Mesenchymal stem cell (in vitro differentiated cells and primary cell): ENCODE data around the gene ANTXR2.
A peak's percentile ranks its signal among the peaks of the same experiment; 100 is the strongest.

Experiments used
- DNase-seq: peaks from one replicate; pipeline ENCODE4 v3.0.0-alpha.2; 2013
- H2AFZ ChIP-seq: one replicate; pipeline ENCODE4 v1.6.1; 2013; ENCODE audit warnings: low read depth, mild to moderate bottlenecking, control low read depth, inconsistent platforms, low read length, moderate library complexity
- H2AK5ac ChIP-seq: 2 replicates; pipeline ENCODE4 v1.6.1; 2013; ENCODE audit warnings: low read length, moderate library complexity, mild to moderate bottlenecking, inconsistent platforms; ENCODE audit not compliant: severe bottlenecking
- H2BK120ac ChIP-seq: one replicate; pipeline ENCODE4 v1.6.1; 2013; ENCODE audit warnings: low read depth, mild to moderate bottlenecking, inconsistent platforms, low read length, moderate library complexity
- H2BK12ac ChIP-seq, 2 experiments: one replicate each; pipeline ENCODE4 v1.6.1; 2013; ENCODE audit warnings: inconsistent platforms in 2 of 2, low read length in 2 of 2, mild to moderate bottlenecking in 2 of 2, moderate library complexity in 2 of 2, control low read depth in 1 of 2
- H2BK15ac ChIP-seq: one replicate; pipeline ENCODE4 v1.6.1; 2013; ENCODE audit warnings: mild to moderate bottlenecking, low read depth, inconsistent platforms; ENCODE audit not compliant: poor library complexity, severe bottlenecking
- H2BK5ac ChIP-seq: 2 replicates; pipeline ENCODE4 v1.6.1; 2013; ENCODE audit warnings: low read depth, mild to moderate bottlenecking, low read length, control low read depth, inconsistent platforms; ENCODE audit not compliant: poor library complexity, severe bottlenecking
- H3K14ac ChIP-seq, 2 experiments: one replicate each; pipeline ENCODE4 v1.6.1; 2013; ENCODE audit warnings: inconsistent platforms in 2 of 2, low read length in 2 of 2, control low read depth in 1 of 2, mild to moderate bottlenecking in 1 of 2, moderate library complexity in 1 of 2
- H3K18ac ChIP-seq, 2 experiments: one replicate each; pipeline ENCODE4 v1.6.1; 2013; ENCODE audit warnings: inconsistent platforms in 2 of 2, low read length in 2 of 2, control low read depth in 1 of 2, low read depth in 1 of 2, mild to moderate bottlenecking in 1 of 2
- H3K23ac ChIP-seq, 2 experiments: one replicate each; pipeline ENCODE4 v1.6.1; 2013; ENCODE audit warnings: inconsistent platforms in 2 of 2, low read length in 2 of 2, mild to moderate bottlenecking in 2 of 2, moderate library complexity in 2 of 2, control low read depth in 1 of 2
- H3K27ac ChIP-seq: 2 replicates; pipeline ENCODE4 v1.5.1; 2013; ENCODE audit warnings: mild to moderate bottlenecking, moderate library complexity, low read length, control low read depth, inconsistent platforms; ENCODE audit not compliant: poor library complexity, severe bottlenecking
- H3K27me3 ChIP-seq, 2 experiments: 2 replicates each; pipeline versions ENCODE4 v1.6.1 to v1.7.0; 2013; ENCODE audit warnings: low read length in 2 of 2, mild to moderate bottlenecking in 2 of 2, moderate library complexity in 2 of 2, control low read depth in 1 of 2, inconsistent platforms in 1 of 2; ENCODE audit not compliant: control insufficient read depth in 1 of 2, insufficient read depth in 1 of 2
- H3K36me3 ChIP-seq, 2 experiments: 2 replicates each; pipeline versions ENCODE4 v1.6.1 to v1.7.0; 2013; ENCODE audit warnings: low read length in 2 of 2, control low read depth in 1 of 2, inconsistent platforms in 1 of 2, low read depth in 1 of 2, mild to moderate bottlenecking in 1 of 2; ENCODE audit not compliant: insufficient read depth in 2 of 2, control insufficient read depth in 1 of 2
- H3K4ac ChIP-seq, 2 experiments: one replicate each; pipeline ENCODE4 v1.6.1; 2013; ENCODE audit warnings: inconsistent platforms in 2 of 2, low read length in 2 of 2, mild to moderate bottlenecking in 2 of 2, moderate library complexity in 2 of 2, control low read depth in 1 of 2, low read depth in 1 of 2
- H3K4me1 ChIP-seq: 2 replicates; pipeline ENCODE4 v1.6.1; 2013; ENCODE audit warnings: low read depth, low read length, control low read depth; ENCODE audit not compliant: control insufficient read depth, insufficient read depth
- H3K4me2 ChIP-seq: 2 replicates; pipeline ENCODE4 v1.6.1; 2013; ENCODE audit warnings: low read length, mild to moderate bottlenecking, inconsistent platforms; ENCODE audit not compliant: poor library complexity, severe bottlenecking
- H3K4me3 ChIP-seq, 2 experiments: 2 replicates each; pipeline versions ENCODE4 v1.5.1 to v1.7.0; 2013; ENCODE audit warnings: low read length in 2 of 2, mild to moderate bottlenecking in 2 of 2, control low read depth in 1 of 2, low read depth in 1 of 2; ENCODE audit not compliant: insufficient read depth in 1 of 2
- H3K79me1 ChIP-seq: replicated peaks from 2 replicates; pipeline ENCODE4 v1.6.1; 2013; ENCODE audit warnings: mild to moderate bottlenecking, control low read depth, low read length, inconsistent platforms; ENCODE audit not compliant: poor library complexity, severe bottlenecking
- H3K9ac ChIP-seq: 2 replicates; pipeline ENCODE4 v1.7.0; 2013; ENCODE audit warnings: mild to moderate bottlenecking, low read length, moderate library complexity
- H3K9me3 ChIP-seq: 2 replicates; pipeline ENCODE4 v1.7.0; 2013; ENCODE audit warnings: mild to moderate bottlenecking, low read length; ENCODE audit not compliant: control insufficient read depth
- H4K8ac ChIP-seq: one replicate; pipeline ENCODE4 v1.6.1; 2013; ENCODE audit warnings: inconsistent platforms, mild to moderate bottlenecking, low read length, moderate library complexity
- H4K91ac ChIP-seq: one replicate; pipeline ENCODE4 v1.6.1; 2013; ENCODE audit warnings: mild to moderate bottlenecking, low read length, inconsistent platforms
- WGBS: methylation state at CpG from one replicate; pipeline ENCODE4 v1.1.7; 2013; ENCODE audit warnings: mixed read lengths; 5-methylcytosine and 5-hydroxymethylcytosine counted together

Gene ANTXR2

GRCh38 chr4:80070880-80071603, 2.0 kb downstream of the ANTXR2 start:
- Histone ChIP-seq H4K8ac (no peak overlapping the region), H3K4me3 (peak overlapping the region in 1 of 2 experiments; percentile 92), H2AFZ (no peak overlapping the region), H3K79me1 (peaks cover 4% of the 10 kb centered on the region), H3K27me3 (no peaks in the 10 kb centered on the region), H2BK15ac (no peak overlapping the region), H2BK5ac (no peak overlapping the region), H2BK120ac (no peak overlapping the region), H3K4me1 (no peaks in the 10 kb centered on the region), H3K36me3 (peaks cover 0 to 52% of the 10 kb centered on the region in 2 experiments), H3K9ac (peak overlapping the region; percentile 97), H3K4me2 (peak overlapping the region; percentile 83), H3K27ac (peak overlapping the region; percentile 58), H3K9me3 (no peaks in the 10 kb centered on the region), H3K23ac (no peak overlapping the region), H3K18ac (no peak overlapping the region), H2BK12ac (no peak overlapping the region), H4K91ac (no peak overlapping the region), H2AK5ac (no peak overlapping the region), H3K14ac (no peak overlapping the region), H3K4ac (no peak overlapping the region)
- peak; percentile 40 for DNase-seq
- WGBS = 60% methylated on average over 3 of the region's 6 CpGs

GRCh38 chr4:80069837-80070731, 2.9 kb downstream of the ANTXR2 start:
- Histone ChIP-seq H2BK5ac (no peak overlapping the region), H3K4ac (no peak overlapping the region), H3K27me3 (no peaks in the 10 kb centered on the region), H3K23ac (no peak overlapping the region), H2AFZ (no peak overlapping the region), H3K4me1 (no peaks in the 10 kb centered on the region), H3K9ac (peak overlapping the region; percentile 97), H3K4me3 (peak overlapping the region in 1 of 2 experiments; percentile 92), H4K8ac (no peak overlapping the region), H4K91ac (no peak overlapping the region), H2BK15ac (no peak overlapping the region), H3K79me1 (peaks cover 4% of the 10 kb centered on the region), H2BK120ac (no peak overlapping the region), H3K14ac (no peak overlapping the region), H3K18ac (no peak overlapping the region), H3K36me3 (peaks cover 0 to 61% of the 10 kb centered on the region in 2 experiments), H3K9me3 (no peaks in the 10 kb centered on the region), H2AK5ac (no peak overlapping the region), H3K4me2 (no peak overlapping the region), H3K27ac (peak overlapping the region; percentile 31), H2BK12ac (no peak overlapping the region)
- DNase-seq = peak; percentile 58
- WGBS = 43% methylated on average over 2 of the region's 2 CpGs

GRCh38 chr4:80069108-80069836, 3.8 kb downstream of the ANTXR2 start:
- no peak overlapping the region for H3K4me2 ChIP-seq
- no peak overlapping the region for H2BK12ac ChIP-seq
- no peak overlapping the region for H4K8ac ChIP-seq
- H2AK5ac ChIP-seq = no peak overlapping the region
- H4K91ac ChIP-seq = no peak overlapping the region
- WGBS = 100% methylated on average over 1 of the region's 5 CpGs
- H3K79me1 ChIP-seq = peaks cover 8% of the 10 kb centered on the region
- H2BK5ac ChIP-seq = no peak overlapping the region
- H3K4ac ChIP-seq = no peak overlapping the region
- DNase-seq = no peak
- no peaks in the 10 kb centered on the region for H3K4me1 ChIP-seq
- no peak overlapping the region for H3K23ac ChIP-seq
- H2BK120ac ChIP-seq = no peak overlapping the region
- no peak overlapping the region for H2AFZ ChIP-seq
- H3K4me3 ChIP-seq = peak overlapping the region in 1 of 2 experiments; percentile 92
- H3K9ac ChIP-seq = peak overlapping the region; percentile 97
- H3K27ac ChIP-seq = no peak overlapping the region
- H3K18ac ChIP-seq = no peak overlapping the region
- no peak overlapping the region for H3K14ac ChIP-seq
- H2BK15ac ChIP-seq = no peak overlapping the region
- H3K9me3 ChIP-seq = no peaks in the 10 kb centered on the region
- H3K27me3 ChIP-seq = no peaks in the 10 kb centered on the region
- peaks cover 2 to 69% of the 10 kb centered on the region in 2 experiments for H3K36me3 ChIP-seq
